ENCODE results near the gene CALCA.

CALCA gene

DNA sequence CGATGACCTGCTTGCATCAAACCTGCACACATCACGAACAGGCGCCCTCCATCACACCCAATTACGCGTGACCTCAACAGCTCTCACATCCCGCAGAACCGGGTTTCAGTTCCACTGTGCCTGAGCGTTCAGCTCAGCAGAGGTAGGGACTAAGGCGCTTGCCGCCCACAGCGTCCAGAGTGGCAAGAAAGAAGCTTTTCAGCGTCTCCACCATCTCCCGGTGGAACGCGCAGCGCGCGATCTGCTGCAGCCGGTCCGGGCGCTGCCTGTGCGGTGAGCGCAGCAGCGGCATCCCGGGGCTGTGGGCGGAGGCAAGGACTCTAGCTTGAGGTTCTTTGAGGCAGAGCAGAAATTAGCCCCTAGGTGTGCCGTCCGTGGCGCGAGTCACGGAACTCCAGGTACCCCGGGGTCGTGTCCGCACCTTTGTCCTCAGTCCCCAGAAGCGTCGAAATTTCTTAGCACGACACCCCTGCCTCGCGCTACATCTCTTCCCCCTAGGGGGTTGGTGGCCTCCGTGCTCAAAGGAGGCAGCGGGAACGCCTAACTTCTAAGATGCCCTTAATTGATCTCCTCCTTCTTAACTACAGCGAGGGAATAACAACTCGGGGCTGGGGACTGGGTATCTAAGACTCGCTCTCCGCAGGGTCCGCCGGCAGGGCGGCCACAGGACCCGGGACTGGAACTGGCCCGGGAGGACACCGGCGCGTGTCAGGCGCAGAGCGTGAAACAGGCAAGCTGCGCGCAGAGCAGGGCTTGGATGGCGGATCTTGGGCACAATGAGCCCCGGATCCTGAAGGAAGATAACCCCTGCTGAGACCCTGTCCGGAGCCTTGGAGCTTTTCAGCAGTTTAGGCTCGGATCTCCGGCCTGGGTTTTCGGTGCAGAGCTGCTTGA lies 1.7 kb upstream of the CALCA start:
- POLR2A ChIA-PET, result no interaction called here
- no peaks in the 10 kb centered on the region for H3K36me3 ChIP-seq (ENCODE audit: control insufficient read depth in 2 of 2, insufficient read depth in 1 of 2, low read length in 2 of 2)
- CTCF ChIA-PET, result interaction anchor here (0.5 to 4.4 kb wide), 27 partner anchors 9 to 655 kb away, joined by 3 to 36 read pairs (median 4); partner anchors contain the start of gene CALCB
- H3K4me1 ChIP-seq (ENCODE audit: control insufficient read depth, insufficient read depth, low read length), result no peaks in the 10 kb centered on the region
- H3K27ac ChIP-seq (ENCODE audit: extremely low read depth, low read depth, low read length), result no peak overlapping the region
- no peak overlapping the region for H3K4me3 ChIP-seq (ENCODE audit: low read depth, low read length)
- no peaks in the 10 kb centered on the region for H3K9me3 ChIP-seq (ENCODE audit: control insufficient read depth, insufficient read depth, low read depth, low read length)
- TF ChIP-seq ZNF311 (tag by site-specific recombination; IDR thresholded peaks at IDR 0.05; ENCODE audit: borderline replicate concordance) (no peak), ZNF558 (tag by site-specific recombination; IDR thresholded peaks at IDR 0.05) (no peak), ZNF324 (tag by site-specific recombination; IDR thresholded peaks at IDR 0.05) (no peak), ZNF112 (tag by site-specific recombination; IDR thresholded peaks at IDR 0.05) (no peak), ZNF174 (tag by site-specific recombination; IDR thresholded peaks at IDR 0.05) (no peak), GFI1B (tag by site-specific recombination; IDR thresholded peaks at IDR 0.05) (no peak), ZNF514 (tag by site-specific recombination; IDR thresholded peaks at IDR 0.05) (no peak), ZNF423 (tag by site-specific recombination; IDR thresholded peaks at IDR 0.05) (no peak), ZNF2 (tag by site-specific recombination; IDR thresholded peaks at IDR 0.05) (no peak), ZBTB17 (tag by site-specific recombination; IDR thresholded peaks at IDR 0.05) (no peak), ZNF623 (tag by site-specific recombination; IDR thresholded peaks at IDR 0.05) (no peak), WT1 (tag by site-specific recombination; IDR thresholded peaks at IDR 0.05) (no peak), ZNF843 (tag by site-specific recombination; IDR thresholded peaks at IDR 0.05) (no peak), ZNF391 (tag by site-specific recombination; IDR thresholded peaks at IDR 0.05; ENCODE audit: borderline replicate concordance, low read depth) (no peak)
- TF ChIP-seq, protein P1, sequence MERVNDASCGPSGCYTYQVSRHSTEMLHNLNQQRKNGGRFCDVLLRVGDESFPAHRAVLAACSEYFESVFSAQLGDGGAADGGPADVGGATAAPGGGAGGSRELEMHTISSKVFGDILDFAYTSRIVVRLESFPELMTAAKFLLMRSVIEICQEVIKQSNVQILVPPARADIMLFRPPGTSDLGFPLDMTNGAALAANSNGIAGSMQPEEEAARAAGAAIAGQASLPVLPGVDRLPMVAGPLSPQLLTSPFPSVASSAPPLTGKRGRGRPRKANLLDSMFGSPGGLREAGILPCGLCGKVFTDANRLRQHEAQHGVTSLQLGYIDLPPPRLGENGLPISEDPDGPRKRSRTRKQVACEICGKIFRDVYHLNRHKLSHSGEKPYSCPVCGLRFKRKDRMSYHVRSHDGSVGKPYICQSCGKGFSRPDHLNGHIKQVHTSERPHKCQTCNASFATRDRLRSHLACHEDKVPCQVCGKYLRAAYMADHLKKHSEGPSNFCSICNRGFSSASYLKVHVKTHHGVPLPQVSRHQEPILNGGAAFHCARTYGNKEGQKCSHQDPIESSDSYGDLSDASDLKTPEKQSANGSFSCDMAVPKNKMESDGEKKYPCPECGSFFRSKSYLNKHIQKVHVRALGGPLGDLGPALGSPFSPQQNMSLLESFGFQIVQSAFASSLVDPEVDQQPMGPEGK (tag by site-specific recombination; IDR thresholded peaks at IDR 0.05), result no peak
- TF ChIP-seq, protein P2, sequence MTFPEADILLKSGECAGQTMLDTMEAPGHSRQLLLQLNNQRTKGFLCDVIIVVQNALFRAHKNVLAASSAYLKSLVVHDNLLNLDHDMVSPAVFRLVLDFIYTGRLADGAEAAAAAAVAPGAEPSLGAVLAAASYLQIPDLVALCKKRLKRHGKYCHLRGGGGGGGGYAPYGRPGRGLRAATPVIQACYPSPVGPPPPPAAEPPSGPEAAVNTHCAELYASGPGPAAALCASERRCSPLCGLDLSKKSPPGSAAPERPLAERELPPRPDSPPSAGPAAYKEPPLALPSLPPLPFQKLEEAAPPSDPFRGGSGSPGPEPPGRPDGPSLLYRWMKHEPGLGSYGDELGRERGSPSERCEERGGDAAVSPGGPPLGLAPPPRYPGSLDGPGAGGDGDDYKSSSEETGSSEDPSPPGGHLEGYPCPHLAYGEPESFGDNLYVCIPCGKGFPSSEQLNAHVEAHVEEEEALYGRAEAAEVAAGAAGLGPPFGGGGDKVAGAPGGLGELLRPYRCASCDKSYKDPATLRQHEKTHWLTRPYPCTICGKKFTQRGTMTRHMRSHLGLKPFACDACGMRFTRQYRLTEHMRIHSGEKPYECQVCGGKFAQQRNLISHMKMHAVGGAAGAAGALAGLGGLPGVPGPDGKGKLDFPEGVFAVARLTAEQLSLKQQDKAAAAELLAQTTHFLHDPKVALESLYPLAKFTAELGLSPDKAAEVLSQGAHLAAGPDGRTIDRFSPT (tag by site-specific recombination; IDR thresholded peaks at IDR 0.05), result no peak
- TF ChIP-seq, protein P3, sequence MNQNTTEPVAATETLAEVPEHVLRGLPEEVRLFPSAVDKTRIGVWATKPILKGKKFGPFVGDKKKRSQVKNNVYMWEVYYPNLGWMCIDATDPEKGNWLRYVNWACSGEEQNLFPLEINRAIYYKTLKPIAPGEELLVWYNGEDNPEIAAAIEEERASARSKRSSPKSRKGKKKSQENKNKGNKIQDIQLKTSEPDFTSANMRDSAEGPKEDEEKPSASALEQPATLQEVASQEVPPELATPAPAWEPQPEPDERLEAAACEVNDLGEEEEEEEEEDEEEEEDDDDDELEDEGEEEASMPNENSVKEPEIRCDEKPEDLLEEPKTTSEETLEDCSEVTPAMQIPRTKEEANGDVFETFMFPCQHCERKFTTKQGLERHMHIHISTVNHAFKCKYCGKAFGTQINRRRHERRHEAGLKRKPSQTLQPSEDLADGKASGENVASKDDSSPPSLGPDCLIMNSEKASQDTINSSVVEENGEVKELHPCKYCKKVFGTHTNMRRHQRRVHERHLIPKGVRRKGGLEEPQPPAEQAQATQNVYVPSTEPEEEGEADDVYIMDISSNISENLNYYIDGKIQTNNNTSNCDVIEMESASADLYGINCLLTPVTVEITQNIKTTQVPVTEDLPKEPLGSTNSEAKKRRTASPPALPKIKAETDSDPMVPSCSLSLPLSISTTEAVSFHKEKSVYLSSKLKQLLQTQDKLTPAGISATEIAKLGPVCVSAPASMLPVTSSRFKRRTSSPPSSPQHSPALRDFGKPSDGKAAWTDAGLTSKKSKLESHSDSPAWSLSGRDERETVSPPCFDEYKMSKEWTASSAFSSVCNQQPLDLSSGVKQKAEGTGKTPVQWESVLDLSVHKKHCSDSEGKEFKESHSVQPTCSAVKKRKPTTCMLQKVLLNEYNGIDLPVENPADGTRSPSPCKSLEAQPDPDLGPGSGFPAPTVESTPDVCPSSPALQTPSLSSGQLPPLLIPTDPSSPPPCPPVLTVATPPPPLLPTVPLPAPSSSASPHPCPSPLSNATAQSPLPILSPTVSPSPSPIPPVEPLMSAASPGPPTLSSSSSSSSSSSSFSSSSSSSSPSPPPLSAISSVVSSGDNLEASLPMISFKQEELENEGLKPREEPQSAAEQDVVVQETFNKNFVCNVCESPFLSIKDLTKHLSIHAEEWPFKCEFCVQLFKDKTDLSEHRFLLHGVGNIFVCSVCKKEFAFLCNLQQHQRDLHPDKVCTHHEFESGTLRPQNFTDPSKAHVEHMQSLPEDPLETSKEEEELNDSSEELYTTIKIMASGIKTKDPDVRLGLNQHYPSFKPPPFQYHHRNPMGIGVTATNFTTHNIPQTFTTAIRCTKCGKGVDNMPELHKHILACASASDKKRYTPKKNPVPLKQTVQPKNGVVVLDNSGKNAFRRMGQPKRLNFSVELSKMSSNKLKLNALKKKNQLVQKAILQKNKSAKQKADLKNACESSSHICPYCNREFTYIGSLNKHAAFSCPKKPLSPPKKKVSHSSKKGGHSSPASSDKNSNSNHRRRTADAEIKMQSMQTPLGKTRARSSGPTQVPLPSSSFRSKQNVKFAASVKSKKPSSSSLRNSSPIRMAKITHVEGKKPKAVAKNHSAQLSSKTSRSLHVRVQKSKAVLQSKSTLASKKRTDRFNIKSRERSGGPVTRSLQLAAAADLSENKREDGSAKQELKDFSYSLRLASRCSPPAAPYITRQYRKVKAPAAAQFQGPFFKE (tag by site-specific recombination; IDR thresholded peaks at IDR 0.05; ENCODE audit: borderline replicate concordance), result no peak

Measured in HEK293 (cell line).